Neural cell (in vitro differentiated cells): Measurements from ENCODE around the gene PPP2R3A. TPM values are rescaled to one million over a fixed set of nuclear protein-coding genes. Genes with fewer than 3 reads are reported as not detected.
"Not testable (repeated sequence)": the region's sequence is repeated elsewhere in the genome, so short reads cannot be mapped to it uniquely, and the experiment has no call there.

Experiments used
- H2AFZ ChIP-seq: fragments of 200-600, 300-800 bp; sonication (generic), shearing (Covaris generic); 2 replicates; pipeline ENCODE4 v1.6.0; 2014; ENCODE audit warnings: low read depth, mild to moderate bottlenecking, antibody characterized with exemption, low read length, moderate library complexity
- H3F3A ChIP-seq: fragments of 200-600 bp; shearing (Covaris generic); 2 replicates; pipeline ENCODE4 v1.6.1; 2016; ENCODE audit warnings: mild to moderate bottlenecking, moderate library complexity, mixed read lengths, antibody characterized with exemption, low read length; ENCODE audit not compliant: insufficient read depth, poor library complexity, severe bottlenecking
- H3K27ac ChIP-seq: fragments of 200-600, 300-800 bp; sonication (generic), shearing (Covaris generic); 2 replicates; pipeline ENCODE4 v1.5.1; 2014; ENCODE audit warnings: mild to moderate bottlenecking, low read length, moderate library complexity
- H3K27me3 ChIP-seq: fragments of 300-800, 200-600 bp; sonication (generic), shearing (Covaris generic); 2 replicates; pipeline ENCODE4 v1.6.0; 2014; ENCODE audit warnings: mild to moderate bottlenecking, low read depth, low read length, moderate library complexity; ENCODE audit not compliant: insufficient read depth
- H3K36me3 ChIP-seq: fragments of 300-800, 200-600 bp; sonication (generic), shearing (Covaris generic); 2 replicates; pipeline ENCODE4 v1.5.1; 2014; ENCODE audit warnings: mild to moderate bottlenecking, antibody characterized with exemption, low read length, moderate library complexity; ENCODE audit not compliant: insufficient read depth
- H3K4me2 ChIP-seq: fragments of 300-800, 200-600 bp; sonication (generic), shearing (Covaris generic); 2 replicates; pipeline ENCODE4 v1.6.0; 2014; ENCODE audit warnings: mild to moderate bottlenecking, low read length
- H3K4me3 ChIP-seq: fragments of 300-800, 200-600 bp; sonication (generic), shearing (Covaris generic); 2 replicates; pipeline ENCODE4 v1.5.1; 2014; ENCODE audit warnings: mild to moderate bottlenecking, low read length, moderate library complexity
- H3K79me2 ChIP-seq: fragments of 200-600 bp; shearing (Covaris generic); replicated peaks from 2 replicates; pipeline ENCODE4 v1.6.0; 2014; ENCODE audit warnings: mild to moderate bottlenecking, low read length, moderate library complexity; ENCODE audit not compliant: insufficient read depth
- H3K9ac ChIP-seq: fragments of 300-800, 200-600 bp; sonication (generic), shearing (Covaris generic); 2 replicates; pipeline ENCODE4 v1.6.1; 2016; ENCODE audit warnings: mild to moderate bottlenecking, low read length, mixed read lengths
- H3K9me2 ChIP-seq: fragments of 200-600 bp; shearing (Covaris generic); 2 replicates; pipeline ENCODE4 v1.6.1; 2016; ENCODE audit warnings: mild to moderate bottlenecking, low read length, mixed read lengths; ENCODE audit not compliant: insufficient read depth
- H3K9me3 ChIP-seq: fragments of 200-600, 300-800 bp; sonication (generic), shearing (Covaris generic); 2 replicates; pipeline ENCODE4 v1.6.1; 2016; ENCODE audit warnings: mild to moderate bottlenecking, mixed run types, low read length, moderate library complexity, mixed read lengths
- H4K20me1 ChIP-seq: fragments of 200-600 bp; shearing (Covaris generic); 2 replicates; pipeline ENCODE4 v1.6.1; 2016; ENCODE audit warnings: mild to moderate bottlenecking, mixed run types; ENCODE audit not compliant: insufficient read depth
- EP300 ChIP-seq: fragments of 450-650 bp; conservative IDR thresholded peaks from 2 replicates; pipeline ENCODE4 v1.6.1; 2014; ENCODE audit warnings: antibody characterized with exemption, mild to moderate bottlenecking, moderate library complexity; ENCODE audit not compliant: poor library complexity, severe bottlenecking
- EZH2 ChIP-seq: fragments of 200-600, 300-800 bp; shearing (Covaris generic), sonication (generic); IDR thresholded peaks from 2 replicates; pipeline ENCODE4 v1.6.1; 2014; ENCODE audit warnings: antibody characterized with exemption, low read length, borderline replicate concordance, mild to moderate bottlenecking; ENCODE audit not compliant: insufficient read depth, poor library complexity, severe bottlenecking
- MXI1 ChIP-seq: fragments of 450-650 bp; conservative IDR thresholded peaks from 2 replicates; pipeline ENCODE4 v1.6.1; 2014; ENCODE audit warnings: antibody characterized with exemption, mild to moderate bottlenecking; ENCODE audit not compliant: poor library complexity, severe bottlenecking
- POLR2AphosphoS5 ChIP-seq: IDR thresholded peaks from 2 replicates; pipeline ENCODE4 v1.6.1; 2012
- RAD21 ChIP-seq: fragments of 450-650 bp; conservative IDR thresholded peaks from 2 replicates; pipeline ENCODE4 v1.6.1; 2014; ENCODE audit warnings: antibody characterized with exemption, mild to moderate bottlenecking, moderate library complexity
- SMC3 ChIP-seq: fragments of 450-650 bp; conservative IDR thresholded peaks from 2 replicates; pipeline ENCODE4 v1.6.1; 2014; ENCODE audit warnings: antibody characterized with exemption, mild to moderate bottlenecking, moderate library complexity; ENCODE audit not compliant: poor library complexity
- TAF1 ChIP-seq: IDR thresholded peaks from 2 replicates; pipeline ENCODE4 v1.6.1; 2012; ENCODE audit warnings: low read depth
- polyA plus RNA-seq: library from polyadenylated mRNA; depleted of rRNA; stranded (reverse); fragments of >200 nt; gene quantifications from 2 replicates; pipeline ENCODE4 v1.2.3, GENCODE V29; 2014
- TF ChIP-seq, protein P1 (sequence below): fragments of 450-650 bp; IDR thresholded peaks from 2 replicates; pipeline ENCODE4 v1.5.1; 2014; ENCODE audit warnings: antibody characterized with exemption, mild to moderate bottlenecking, moderate library complexity; ENCODE audit not compliant: poor library complexity, severe bottlenecking
- TF ChIP-seq, protein P2 (sequence below): IDR thresholded peaks from 2 replicates; pipeline ENCODE4 v1.6.1; 2012; ENCODE audit warnings: borderline replicate concordance

PPP2R3A gene
- polyA plus RNA-seq, 1 donor from 2014 or later = 17.9 TPM

DNA sequence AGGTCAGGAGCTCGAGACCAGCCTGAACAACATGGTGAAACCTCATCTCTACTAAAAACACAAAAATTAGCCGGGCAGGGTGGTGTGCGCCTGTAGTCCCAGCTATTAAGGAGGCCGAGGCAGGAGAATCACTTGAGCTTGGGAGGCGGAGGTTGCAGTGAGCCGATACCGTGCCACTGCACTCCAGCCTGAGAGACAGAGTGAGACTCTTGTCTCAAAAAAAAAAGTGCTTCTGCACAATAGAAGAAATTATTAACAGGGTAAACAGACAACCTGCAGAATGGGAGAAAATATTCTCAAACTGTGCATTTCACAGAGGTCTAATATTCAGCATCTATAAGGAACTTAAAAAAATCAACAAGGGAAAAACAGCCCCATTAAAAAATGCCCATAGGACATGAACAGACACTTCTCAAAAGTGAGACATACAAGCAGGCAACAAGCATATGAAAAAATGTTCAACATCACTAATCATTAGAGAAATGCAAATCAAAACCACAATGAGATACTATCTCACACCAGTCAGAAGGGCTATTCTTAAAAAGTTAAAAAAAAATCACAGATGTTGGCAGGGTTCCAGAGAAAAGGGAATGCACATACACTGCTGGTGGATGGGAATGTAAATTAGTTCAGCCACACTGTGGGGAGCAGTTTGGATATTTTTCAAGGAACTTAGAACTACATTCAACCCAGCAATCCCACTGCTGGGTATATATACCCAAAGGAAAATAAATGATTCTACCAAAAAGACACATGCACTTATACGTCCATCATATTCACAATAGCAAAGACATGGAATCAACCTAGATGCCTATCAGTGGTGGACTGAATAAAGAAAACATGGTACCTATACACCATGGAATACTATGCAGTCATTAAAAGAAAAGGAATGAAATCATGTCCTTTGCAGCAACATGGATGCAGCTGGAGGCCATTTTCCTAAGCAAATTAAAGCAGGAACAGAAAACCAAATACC lies 155.1 kb downstream of the PPP2R3A start:
- TF ChIP-seq RAD21 = no peak
- TF ChIP-seq EZH2 = no peak
- no peak for TF ChIP-seq TAF1
- TF ChIP-seq EP300 = no peak
- no peak for TF ChIP-seq POLR2AphosphoS5
- TF ChIP-seq, protein P1, sequence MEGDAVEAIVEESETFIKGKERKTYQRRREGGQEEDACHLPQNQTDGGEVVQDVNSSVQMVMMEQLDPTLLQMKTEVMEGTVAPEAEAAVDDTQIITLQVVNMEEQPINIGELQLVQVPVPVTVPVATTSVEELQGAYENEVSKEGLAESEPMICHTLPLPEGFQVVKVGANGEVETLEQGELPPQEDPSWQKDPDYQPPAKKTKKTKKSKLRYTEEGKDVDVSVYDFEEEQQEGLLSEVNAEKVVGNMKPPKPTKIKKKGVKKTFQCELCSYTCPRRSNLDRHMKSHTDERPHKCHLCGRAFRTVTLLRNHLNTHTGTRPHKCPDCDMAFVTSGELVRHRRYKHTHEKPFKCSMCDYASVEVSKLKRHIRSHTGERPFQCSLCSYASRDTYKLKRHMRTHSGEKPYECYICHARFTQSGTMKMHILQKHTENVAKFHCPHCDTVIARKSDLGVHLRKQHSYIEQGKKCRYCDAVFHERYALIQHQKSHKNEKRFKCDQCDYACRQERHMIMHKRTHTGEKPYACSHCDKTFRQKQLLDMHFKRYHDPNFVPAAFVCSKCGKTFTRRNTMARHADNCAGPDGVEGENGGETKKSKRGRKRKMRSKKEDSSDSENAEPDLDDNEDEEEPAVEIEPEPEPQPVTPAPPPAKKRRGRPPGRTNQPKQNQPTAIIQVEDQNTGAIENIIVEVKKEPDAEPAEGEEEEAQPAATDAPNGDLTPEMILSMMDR = no peak
- TF ChIP-seq, protein P2, sequence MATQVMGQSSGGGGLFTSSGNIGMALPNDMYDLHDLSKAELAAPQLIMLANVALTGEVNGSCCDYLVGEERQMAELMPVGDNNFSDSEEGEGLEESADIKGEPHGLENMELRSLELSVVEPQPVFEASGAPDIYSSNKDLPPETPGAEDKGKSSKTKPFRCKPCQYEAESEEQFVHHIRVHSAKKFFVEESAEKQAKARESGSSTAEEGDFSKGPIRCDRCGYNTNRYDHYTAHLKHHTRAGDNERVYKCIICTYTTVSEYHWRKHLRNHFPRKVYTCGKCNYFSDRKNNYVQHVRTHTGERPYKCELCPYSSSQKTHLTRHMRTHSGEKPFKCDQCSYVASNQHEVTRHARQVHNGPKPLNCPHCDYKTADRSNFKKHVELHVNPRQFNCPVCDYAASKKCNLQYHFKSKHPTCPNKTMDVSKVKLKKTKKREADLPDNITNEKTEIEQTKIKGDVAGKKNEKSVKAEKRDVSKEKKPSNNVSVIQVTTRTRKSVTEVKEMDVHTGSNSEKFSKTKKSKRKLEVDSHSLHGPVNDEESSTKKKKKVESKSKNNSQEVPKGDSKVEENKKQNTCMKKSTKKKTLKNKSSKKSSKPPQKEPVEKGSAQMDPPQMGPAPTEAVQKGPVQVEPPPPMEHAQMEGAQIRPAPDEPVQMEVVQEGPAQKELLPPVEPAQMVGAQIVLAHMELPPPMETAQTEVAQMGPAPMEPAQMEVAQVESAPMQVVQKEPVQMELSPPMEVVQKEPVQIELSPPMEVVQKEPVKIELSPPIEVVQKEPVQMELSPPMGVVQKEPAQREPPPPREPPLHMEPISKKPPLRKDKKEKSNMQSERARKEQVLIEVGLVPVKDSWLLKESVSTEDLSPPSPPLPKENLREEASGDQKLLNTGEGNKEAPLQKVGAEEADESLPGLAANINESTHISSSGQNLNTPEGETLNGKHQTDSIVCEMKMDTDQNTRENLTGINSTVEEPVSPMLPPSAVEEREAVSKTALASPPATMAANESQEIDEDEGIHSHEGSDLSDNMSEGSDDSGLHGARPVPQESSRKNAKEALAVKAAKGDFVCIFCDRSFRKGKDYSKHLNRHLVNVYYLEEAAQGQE = no peak
- TF ChIP-seq MXI1 = no peak
- no peak for TF ChIP-seq SMC3
- no peak overlapping the region for H3K27ac ChIP-seq

DNA sequence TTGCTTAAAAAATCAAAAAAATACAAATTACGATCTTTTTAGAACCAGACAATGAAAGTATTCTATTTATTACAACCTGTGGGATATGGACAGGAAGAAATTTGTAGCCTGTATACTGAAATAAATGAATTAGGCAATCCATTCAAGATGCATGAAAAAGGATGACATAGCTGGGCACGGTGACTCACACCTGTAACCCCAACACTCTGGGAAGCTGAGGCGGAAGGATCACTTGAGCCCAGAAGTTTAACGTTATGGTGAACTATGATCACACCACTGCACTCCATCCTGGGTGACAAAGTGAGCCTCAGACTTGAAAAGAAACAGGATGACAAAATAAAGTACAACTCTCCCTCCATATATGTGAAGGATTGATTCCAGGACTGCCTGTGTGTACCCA lies 156.5 kb downstream of the PPP2R3A start:
- peaks cover 5% of the 10 kb centered on the region for H3K36me3 ChIP-seq
- H4K20me1 ChIP-seq = no peaks in the 10 kb centered on the region
- TF ChIP-seq SMC3 (no peak), TAF1 (no peak), POLR2AphosphoS5 (no peak), RAD21 (no peak), EZH2 (no peak), MXI1 (no peak), EP300 (no peak)
- TF ChIP-seq, protein P1 = no peak
- TF ChIP-seq, protein P2 = no peak
- H2AFZ ChIP-seq = no peak overlapping the region
- H3K79me2 ChIP-seq = no peaks in the 10 kb centered on the region
- no peak overlapping the region for H3K9ac ChIP-seq
- H3K27ac ChIP-seq = no peak overlapping the region
- no peaks in the 10 kb centered on the region for H3K9me2 ChIP-seq
- no peak overlapping the region for H3K4me3 ChIP-seq
- H3K9me3 ChIP-seq = no peaks in the 10 kb centered on the region
- H3K27me3 ChIP-seq = no peaks in the 10 kb centered on the region
- H3F3A ChIP-seq = no peaks in the 10 kb centered on the region
- no peak overlapping the region for H3K4me2 ChIP-seq

More for the DNA sequence above, 155.1 kb downstream of the PPP2R3A start:
- no peaks in the 10 kb centered on the region for H3K79me2 ChIP-seq
- H3K4me3 ChIP-seq = no peak overlapping the region
- no peaks in the 10 kb centered on the region for H4K20me1 ChIP-seq
- no peaks in the 10 kb centered on the region for H3K9me2 ChIP-seq
- H3K9me3 ChIP-seq = no peaks in the 10 kb centered on the region
- no peaks in the 10 kb centered on the region for H3F3A ChIP-seq
- H3K36me3 ChIP-seq = peaks cover 5% of the 10 kb centered on the region
- no peaks in the 10 kb centered on the region for H3K27me3 ChIP-seq
- H3K4me2 ChIP-seq = no peak overlapping the region
- H3K9ac ChIP-seq = no peak overlapping the region
- H2AFZ ChIP-seq = no peak overlapping the region

DNA sequence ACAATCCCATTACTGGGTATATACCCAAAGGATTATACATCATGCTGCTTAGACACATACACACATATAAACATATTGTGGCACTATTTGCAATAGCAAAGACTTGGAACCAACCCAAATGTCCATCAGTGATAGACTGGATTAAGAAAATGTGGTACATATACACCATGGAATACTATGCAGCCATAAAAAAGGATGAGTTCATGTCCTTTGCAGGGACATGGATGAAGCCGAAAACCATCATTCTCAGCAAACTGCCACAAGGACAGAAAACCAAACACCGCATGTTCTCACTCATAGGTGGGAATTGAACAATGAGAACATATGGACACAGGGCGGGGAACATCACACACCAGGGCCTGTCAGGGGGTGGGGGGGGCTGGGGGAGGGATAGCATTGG lies 166.1 kb downstream of the PPP2R3A start:
- not testable (repeated sequence) for H3K79me2 ChIP-seq, H3K27ac ChIP-seq, H3K9ac ChIP-seq, H3K4me2 ChIP-seq, H4K20me1 ChIP-seq, H3K36me3 ChIP-seq, H3K27me3 ChIP-seq, H3K9me3 ChIP-seq, H2AFZ ChIP-seq, H3F3A ChIP-seq, H3K4me3 ChIP-seq, H3K9me2 ChIP-seq
